ENCODE results near the gene SDHC. TPM values are rescaled to one million over a fixed set of nuclear protein-coding genes. Genes with fewer than 3 reads are reported as not detected.

SDHC gene
- total and polyA plus RNA-seq, 2 experiments from 2014 or later: 131 to 358 TPM

GRCh38 chr1:161266836-161267235 is 47.3 kb upstream of the SDHC start:
- Histone ChIP-seq H3K4me1 (ENCODE audit: insufficient read depth) (no peaks in the 10 kb centered on the region), H2AFZ (no peak overlapping the region), H3K36me3 (replicated peaks; ENCODE audit: insufficient read depth, low read depth) (no peaks in the 10 kb centered on the region), H3K9me2 (replicated peaks; ENCODE audit: insufficient read depth) (no peaks in the 10 kb centered on the region), H3K27me3 (no peaks in the 10 kb centered on the region), H3K79me2 (no peaks in the 10 kb centered on the region), H3K9me3 (ENCODE audit: low read depth) (no peaks in the 10 kb centered on the region), H3K4me3 (no peak overlapping the region), H3K27ac (no peak overlapping the region), H4K20me1 (ENCODE audit: insufficient read depth, poor library complexity, severe bottlenecking) (no peaks in the 10 kb centered on the region), H3K4me2 (no peak overlapping the region)
- TF ChIP-seq EZH2phosphoT487 (IDR thresholded peaks at IDR 0.05; ENCODE audit: low read depth, severe bottlenecking, unreplicated experiment) (no peak), EZH2 (IDR thresholded peaks at IDR 0.05; ENCODE audit: borderline replicate concordance) (no peak)
- TF ChIP-seq, protein P1, sequence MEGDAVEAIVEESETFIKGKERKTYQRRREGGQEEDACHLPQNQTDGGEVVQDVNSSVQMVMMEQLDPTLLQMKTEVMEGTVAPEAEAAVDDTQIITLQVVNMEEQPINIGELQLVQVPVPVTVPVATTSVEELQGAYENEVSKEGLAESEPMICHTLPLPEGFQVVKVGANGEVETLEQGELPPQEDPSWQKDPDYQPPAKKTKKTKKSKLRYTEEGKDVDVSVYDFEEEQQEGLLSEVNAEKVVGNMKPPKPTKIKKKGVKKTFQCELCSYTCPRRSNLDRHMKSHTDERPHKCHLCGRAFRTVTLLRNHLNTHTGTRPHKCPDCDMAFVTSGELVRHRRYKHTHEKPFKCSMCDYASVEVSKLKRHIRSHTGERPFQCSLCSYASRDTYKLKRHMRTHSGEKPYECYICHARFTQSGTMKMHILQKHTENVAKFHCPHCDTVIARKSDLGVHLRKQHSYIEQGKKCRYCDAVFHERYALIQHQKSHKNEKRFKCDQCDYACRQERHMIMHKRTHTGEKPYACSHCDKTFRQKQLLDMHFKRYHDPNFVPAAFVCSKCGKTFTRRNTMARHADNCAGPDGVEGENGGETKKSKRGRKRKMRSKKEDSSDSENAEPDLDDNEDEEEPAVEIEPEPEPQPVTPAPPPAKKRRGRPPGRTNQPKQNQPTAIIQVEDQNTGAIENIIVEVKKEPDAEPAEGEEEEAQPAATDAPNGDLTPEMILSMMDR (IDR thresholded peaks at IDR 0.05; ENCODE audit: poor library complexity): no peak
- DNase-seq (ENCODE audit: low spot score): no peak
- 71% methylated on average over 2 of the region's 2 CpGs for WGBS (ENCODE audit: low lambda C conversion rate, missing lambda C conversion rate)

DNA sequence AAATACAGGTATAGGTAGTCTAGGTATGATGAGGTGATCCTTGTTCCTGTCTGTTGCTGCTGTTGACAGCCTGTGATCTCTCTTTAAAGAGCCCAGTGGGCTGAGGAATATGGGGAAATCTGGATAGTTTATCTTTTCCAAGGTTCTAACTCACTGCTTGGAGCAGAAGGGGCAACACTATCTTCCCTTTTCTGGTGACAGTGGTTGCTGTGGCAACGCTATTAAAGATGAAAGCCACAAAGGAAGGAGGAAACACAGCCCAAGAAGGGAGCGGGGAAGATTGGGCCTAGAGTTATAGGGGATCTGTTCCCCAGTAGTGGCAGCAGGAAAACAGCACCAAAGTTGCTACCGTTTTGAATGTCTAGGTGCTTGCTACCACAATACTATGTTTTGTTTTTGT is 46.9 kb upstream of the SDHC start:
- Histone ChIP-seq H3K4me3 (no peak overlapping the region), H3K9me2 (replicated peaks; ENCODE audit: insufficient read depth) (no peaks in the 10 kb centered on the region), H3K4me1 (ENCODE audit: insufficient read depth) (no peaks in the 10 kb centered on the region), H3K79me2 (no peaks in the 10 kb centered on the region), H3K9me3 (ENCODE audit: low read depth) (no peaks in the 10 kb centered on the region), H3K27me3 (no peaks in the 10 kb centered on the region), H3K27ac (no peak overlapping the region), H4K20me1 (ENCODE audit: insufficient read depth, poor library complexity, severe bottlenecking) (no peaks in the 10 kb centered on the region), H3K4me2 (no peak overlapping the region), H2AFZ (no peak overlapping the region), H3K36me3 (replicated peaks; ENCODE audit: insufficient read depth, low read depth) (no peaks in the 10 kb centered on the region)
- TF ChIP-seq EZH2 (IDR thresholded peaks at IDR 0.05; ENCODE audit: borderline replicate concordance) (no peak), EZH2phosphoT487 (IDR thresholded peaks at IDR 0.05; ENCODE audit: low read depth, severe bottlenecking, unreplicated experiment) (no peak)
- TF ChIP-seq, protein P1 (IDR thresholded peaks at IDR 0.05; ENCODE audit: poor library complexity): no peak
- no peak for DNase-seq (ENCODE audit: low spot score)
- 73% methylated on average over 3 of the region's 3 CpGs for WGBS (ENCODE audit: low lambda C conversion rate, missing lambda C conversion rate)

- H3K79me2 ChIP-seq: no peaks in the 10 kb centered on the region
- no peak overlapping the region for H3K27ac ChIP-seq
- H3K4me3 ChIP-seq: no peak overlapping the region
- no peaks in the 10 kb centered on the region for H3K9me2 ChIP-seq (replicated peaks; ENCODE audit: insufficient read depth)
- no peaks in the 10 kb centered on the region for H3K27me3 ChIP-seq
- H3K36me3 ChIP-seq (replicated peaks; ENCODE audit: insufficient read depth, low read depth): no peaks in the 10 kb centered on the region
- no peak overlapping the region for H2AFZ ChIP-seq
- no peaks in the 10 kb centered on the region for H4K20me1 ChIP-seq (ENCODE audit: insufficient read depth, poor library complexity, severe bottlenecking)
- no peak for DNase-seq (ENCODE audit: low spot score)
- TF ChIP-seq EZH2 (IDR thresholded peaks at IDR 0.05; ENCODE audit: borderline replicate concordance) (no peak), EZH2phosphoT487 (IDR thresholded peaks at IDR 0.05; ENCODE audit: low read depth, severe bottlenecking, unreplicated experiment) (no peak)
- TF ChIP-seq, protein P1 (IDR thresholded peaks at IDR 0.05; ENCODE audit: poor library complexity): no peak
- H3K4me1 ChIP-seq (ENCODE audit: insufficient read depth): peaks cover 18% of the 10 kb centered on the region
- no peaks in the 10 kb centered on the region for H3K9me3 ChIP-seq (ENCODE audit: low read depth)
- WGBS (ENCODE audit: low lambda C conversion rate, missing lambda C conversion rate): 57% methylated on average over 3 of the region's 3 CpGs
- H3K4me2 ChIP-seq: no peak overlapping the region
Observed at GRCh38 chr1:161273402-161273801, 40.8 kb upstream of the SDHC start.

- Histone ChIP-seq H3K36me3 (replicated peaks; ENCODE audit: insufficient read depth, low read depth) (no peaks in the 10 kb centered on the region), H3K4me2 (no peak overlapping the region), H3K9me2 (replicated peaks; ENCODE audit: insufficient read depth) (no peaks in the 10 kb centered on the region), H3K27ac (no peak overlapping the region), H3K4me1 (ENCODE audit: insufficient read depth) (peaks cover 18% of the 10 kb centered on the region), H2AFZ (no peak overlapping the region), H3K9me3 (ENCODE audit: low read depth) (no peaks in the 10 kb centered on the region), H3K4me3 (no peak overlapping the region), H4K20me1 (ENCODE audit: insufficient read depth, poor library complexity, severe bottlenecking) (no peaks in the 10 kb centered on the region), H3K79me2 (no peaks in the 10 kb centered on the region), H3K27me3 (no peaks in the 10 kb centered on the region)
- no peak for TF ChIP-seq EZH2phosphoT487 (IDR thresholded peaks at IDR 0.05; ENCODE audit: low read depth, severe bottlenecking, unreplicated experiment)
- TF ChIP-seq EZH2 (IDR thresholded peaks at IDR 0.05; ENCODE audit: borderline replicate concordance): no peak
- TF ChIP-seq, protein P1 (IDR thresholded peaks at IDR 0.05; ENCODE audit: poor library complexity): no peak
- DNase-seq (ENCODE audit: low spot score): no peak
- WGBS (ENCODE audit: low lambda C conversion rate, missing lambda C conversion rate): 41% methylated on average over 3 of the region's 3 CpGs
Observed at GRCh38 chr1:161274874-161275273, 39.3 kb upstream of the SDHC start.
